ENCODE data around the gene MEIKIN.

DNA sequence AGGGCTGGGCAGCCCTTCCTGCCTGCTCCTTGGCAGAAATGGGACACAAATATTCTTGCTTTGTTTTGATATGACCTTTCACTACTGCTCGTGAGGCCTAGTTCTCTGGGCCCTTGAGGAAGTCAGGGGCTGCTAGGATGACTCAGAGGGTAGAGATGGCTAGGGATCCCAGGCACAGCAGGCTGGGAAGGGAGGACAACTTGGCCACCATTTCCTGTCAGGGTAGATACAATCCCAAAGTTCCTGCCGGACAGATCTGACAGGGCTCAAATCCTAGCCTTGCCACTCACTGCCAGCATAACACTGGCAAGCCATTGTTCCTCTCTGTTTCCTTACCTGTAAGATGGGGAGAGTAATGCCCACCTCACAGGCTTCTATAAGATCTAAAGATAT is 31.7 kb upstream of the MEIKIN start:
- TF ChIP-seq, protein P1, sequence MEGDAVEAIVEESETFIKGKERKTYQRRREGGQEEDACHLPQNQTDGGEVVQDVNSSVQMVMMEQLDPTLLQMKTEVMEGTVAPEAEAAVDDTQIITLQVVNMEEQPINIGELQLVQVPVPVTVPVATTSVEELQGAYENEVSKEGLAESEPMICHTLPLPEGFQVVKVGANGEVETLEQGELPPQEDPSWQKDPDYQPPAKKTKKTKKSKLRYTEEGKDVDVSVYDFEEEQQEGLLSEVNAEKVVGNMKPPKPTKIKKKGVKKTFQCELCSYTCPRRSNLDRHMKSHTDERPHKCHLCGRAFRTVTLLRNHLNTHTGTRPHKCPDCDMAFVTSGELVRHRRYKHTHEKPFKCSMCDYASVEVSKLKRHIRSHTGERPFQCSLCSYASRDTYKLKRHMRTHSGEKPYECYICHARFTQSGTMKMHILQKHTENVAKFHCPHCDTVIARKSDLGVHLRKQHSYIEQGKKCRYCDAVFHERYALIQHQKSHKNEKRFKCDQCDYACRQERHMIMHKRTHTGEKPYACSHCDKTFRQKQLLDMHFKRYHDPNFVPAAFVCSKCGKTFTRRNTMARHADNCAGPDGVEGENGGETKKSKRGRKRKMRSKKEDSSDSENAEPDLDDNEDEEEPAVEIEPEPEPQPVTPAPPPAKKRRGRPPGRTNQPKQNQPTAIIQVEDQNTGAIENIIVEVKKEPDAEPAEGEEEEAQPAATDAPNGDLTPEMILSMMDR (conservative IDR thresholded peaks at IDR 0.05), result no peak
- no peak for TF ChIP-seq ZFX (IDR thresholded peaks at IDR 0.05)
